ENCODE data around the gene MOBP.
"Not testable (repeated sequence)": the region's sequence is repeated elsewhere in the genome, so short reads cannot be mapped to it uniquely, and the experiment has no call there.

The MOBP gene

GRCh38 chr3:39449796-39450195, 17.7 kb upstream of the MOBP start:
- Histone ChIP-seq H2AFZ (ENCODE audit: low read depth, low read length) (no peak overlapping the region), H3K27ac (ENCODE audit: low read length) (no peak overlapping the region), H3K79me2 (ENCODE audit: low read length) (no peaks in the 10 kb centered on the region), H3K27me3 (ENCODE audit: low read depth, low read length) (no peaks in the 10 kb centered on the region), H3K9ac (ENCODE audit: low read length) (no peak overlapping the region), H3K4me2 (ENCODE audit: low read length) (no peak overlapping the region), H4K20me1 (ENCODE audit: insufficient read depth, low read length) (no peaks in the 10 kb centered on the region), H3K4me1 (ENCODE audit: low read length) (peaks cover 19% of the 10 kb centered on the region), H3K36me3 (replicated peaks; ENCODE audit: low read depth, low read length) (no peaks in the 10 kb centered on the region), H3K9me3 (ENCODE audit: insufficient read depth, low read length) (no peaks in the 10 kb centered on the region), H3K4me3 (ENCODE audit: low read length) (no peak overlapping the region)
- no peak for TF ChIP-seq EZH2phosphoT487 (IDR thresholded peaks at IDR 0.05; ENCODE audit: low read depth)
- TF ChIP-seq, protein P1, sequence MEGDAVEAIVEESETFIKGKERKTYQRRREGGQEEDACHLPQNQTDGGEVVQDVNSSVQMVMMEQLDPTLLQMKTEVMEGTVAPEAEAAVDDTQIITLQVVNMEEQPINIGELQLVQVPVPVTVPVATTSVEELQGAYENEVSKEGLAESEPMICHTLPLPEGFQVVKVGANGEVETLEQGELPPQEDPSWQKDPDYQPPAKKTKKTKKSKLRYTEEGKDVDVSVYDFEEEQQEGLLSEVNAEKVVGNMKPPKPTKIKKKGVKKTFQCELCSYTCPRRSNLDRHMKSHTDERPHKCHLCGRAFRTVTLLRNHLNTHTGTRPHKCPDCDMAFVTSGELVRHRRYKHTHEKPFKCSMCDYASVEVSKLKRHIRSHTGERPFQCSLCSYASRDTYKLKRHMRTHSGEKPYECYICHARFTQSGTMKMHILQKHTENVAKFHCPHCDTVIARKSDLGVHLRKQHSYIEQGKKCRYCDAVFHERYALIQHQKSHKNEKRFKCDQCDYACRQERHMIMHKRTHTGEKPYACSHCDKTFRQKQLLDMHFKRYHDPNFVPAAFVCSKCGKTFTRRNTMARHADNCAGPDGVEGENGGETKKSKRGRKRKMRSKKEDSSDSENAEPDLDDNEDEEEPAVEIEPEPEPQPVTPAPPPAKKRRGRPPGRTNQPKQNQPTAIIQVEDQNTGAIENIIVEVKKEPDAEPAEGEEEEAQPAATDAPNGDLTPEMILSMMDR (IDR thresholded peaks at IDR 0.05; ENCODE audit: low read depth, low read length), result no peak

GRCh38 chr3:39453134-39453533, 14.3 kb upstream of the MOBP start:
- TF ChIP-seq EZH2phosphoT487 (IDR thresholded peaks at IDR 0.05; ENCODE audit: low read depth), result no peak
- TF ChIP-seq, protein P1 (IDR thresholded peaks at IDR 0.05; ENCODE audit: low read depth, low read length), result no peak
- H3K27me3 ChIP-seq (ENCODE audit: low read depth, low read length), result no peaks in the 10 kb centered on the region
- H3K36me3 ChIP-seq (replicated peaks; ENCODE audit: low read depth, low read length), result no peaks in the 10 kb centered on the region
- peaks cover 11% of the 10 kb centered on the region for H3K4me1 ChIP-seq (ENCODE audit: low read length)
- peak overlapping the region; percentile 30 for H3K4me2 ChIP-seq (ENCODE audit: low read length)
- no peaks in the 10 kb centered on the region for H3K9me3 ChIP-seq (ENCODE audit: insufficient read depth, low read length)
- no peak overlapping the region for H3K4me3 ChIP-seq (ENCODE audit: low read length)
- H4K20me1 ChIP-seq (ENCODE audit: insufficient read depth, low read length), result no peaks in the 10 kb centered on the region
- peak overlapping the region; percentile 86 for H2AFZ ChIP-seq (ENCODE audit: low read depth, low read length)
- no peak overlapping the region for H3K9ac ChIP-seq (ENCODE audit: low read length)
- H3K27ac ChIP-seq (ENCODE audit: low read length), result no peak overlapping the region
- no peaks in the 10 kb centered on the region for H3K79me2 ChIP-seq (ENCODE audit: low read length)

DNA sequence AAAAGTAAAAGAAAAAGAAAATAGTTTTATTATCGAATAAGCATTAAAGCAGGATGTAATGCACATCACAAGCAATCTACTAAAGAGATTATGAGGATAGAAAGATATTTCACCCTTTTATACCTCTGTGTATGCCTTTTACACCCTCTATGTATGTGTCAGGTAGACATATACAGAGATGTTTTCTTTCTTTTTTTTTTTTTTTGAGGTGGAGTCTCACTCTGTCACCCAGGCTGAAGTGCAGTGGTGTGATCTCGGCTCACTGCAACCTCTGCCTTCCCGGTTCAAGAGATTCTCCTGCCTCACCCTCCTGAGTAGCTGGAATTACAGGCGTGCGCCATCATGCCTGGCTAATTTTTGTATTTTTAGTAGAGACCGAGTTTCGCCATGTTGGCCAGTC, 13.6 kb upstream of the MOBP start:
- not testable (repeated sequence) for H3K36me3 ChIP-seq (replicated peaks; ENCODE audit: low read depth, low read length); H2AFZ ChIP-seq (ENCODE audit: low read depth, low read length); H3K9ac ChIP-seq (ENCODE audit: low read length); H3K4me2 ChIP-seq (ENCODE audit: low read length); H3K4me3 ChIP-seq (ENCODE audit: low read length); H3K79me2 ChIP-seq (ENCODE audit: low read length); H3K27me3 ChIP-seq (ENCODE audit: low read depth, low read length); H4K20me1 ChIP-seq (ENCODE audit: insufficient read depth, low read length); H3K27ac ChIP-seq (ENCODE audit: low read length); H3K9me3 ChIP-seq (ENCODE audit: insufficient read depth, low read length)
- H3K4me1 ChIP-seq (ENCODE audit: low read length), result peaks cover 11% of the 10 kb centered on the region

DNA sequence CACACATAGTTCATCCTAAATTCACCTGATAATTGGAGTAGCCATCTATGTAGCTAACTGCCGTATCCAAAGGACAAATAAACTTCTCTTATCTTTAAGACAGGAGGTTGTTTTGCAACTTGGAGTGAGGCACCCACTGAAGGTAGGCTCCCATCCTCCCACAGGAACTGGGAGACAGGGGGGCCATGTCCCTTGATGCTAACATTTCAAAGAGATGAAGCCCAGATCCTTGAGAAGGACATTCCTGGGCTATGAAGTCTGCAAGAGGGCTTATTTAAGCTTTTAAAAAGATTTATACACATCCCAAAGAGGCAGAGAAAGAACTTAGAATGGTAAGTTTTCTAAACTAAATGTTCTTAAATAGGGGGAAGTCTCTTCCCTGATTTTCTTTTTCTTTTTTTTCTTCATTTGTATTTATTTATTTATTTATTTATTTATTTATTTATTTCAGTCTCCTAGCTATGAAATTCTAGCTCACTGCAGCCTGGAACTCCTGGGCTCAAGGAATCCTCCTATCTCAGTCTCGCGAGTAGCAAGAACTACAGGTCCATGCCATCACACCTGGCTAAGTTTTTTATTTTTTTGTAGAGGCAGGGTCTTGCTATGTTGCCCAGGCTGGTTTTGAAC, 12.8 kb upstream of the MOBP start:
- Histone ChIP-seq H3K4me2 (ENCODE audit: low read length) (no peak overlapping the region), H3K27ac (ENCODE audit: low read length) (no peak overlapping the region), H3K9ac (ENCODE audit: low read length) (no peak overlapping the region), H3K9me3 (ENCODE audit: insufficient read depth, low read length) (no peaks in the 10 kb centered on the region), H3K79me2 (ENCODE audit: low read length) (no peaks in the 10 kb centered on the region), H3K36me3 (replicated peaks; ENCODE audit: low read depth, low read length) (no peaks in the 10 kb centered on the region), H3K27me3 (ENCODE audit: low read depth, low read length) (no peaks in the 10 kb centered on the region), H3K4me1 (ENCODE audit: low read length) (peaks cover 11% of the 10 kb centered on the region), H3K4me3 (ENCODE audit: low read length) (no peak overlapping the region), H2AFZ (ENCODE audit: low read depth, low read length) (no peak overlapping the region), H4K20me1 (ENCODE audit: insufficient read depth, low read length) (no peaks in the 10 kb centered on the region)
- TF ChIP-seq, protein P1 (IDR thresholded peaks at IDR 0.05; ENCODE audit: low read depth, low read length), result no peak
- no peak for TF ChIP-seq EZH2phosphoT487 (IDR thresholded peaks at IDR 0.05; ENCODE audit: low read depth)

Measured in OCI-LY3 (cell line).